Measurements from ENCODE around the gene CDK15. TPM values are rescaled to one million over a fixed set of nuclear protein-coding genes. Genes with fewer than 3 reads are reported as not detected.

CDK15 gene
- total RNA-seq, 2 donors from 2014 or later = 0.47 to 0.72 TPM

- Histone ChIP-seq H3K9ac (ENCODE audit: low read depth in 2 of 2, low read length in 2 of 2) (no peak overlapping the region), H3K4me1 (no peaks in the 10 kb centered on the region), H3K27me3 (no peaks in the 10 kb centered on the region), H3K9me3 (no peaks in the 10 kb centered on the region), H3K27ac (no peak overlapping the region), H3K4me3 (no peak overlapping the region), H3K36me3 (no peaks in the 10 kb centered on the region)
- TF ChIP-seq CTCF (IDR thresholded peaks at IDR 0.05) = no peak
- DNase-seq = no peak
- intact Hi-C loops (cut with DNase I) = no loop called here
These were observed 31.0 kb upstream of the CDK15 start for GRCh38 chr2:201775326-201775725.

DNA sequence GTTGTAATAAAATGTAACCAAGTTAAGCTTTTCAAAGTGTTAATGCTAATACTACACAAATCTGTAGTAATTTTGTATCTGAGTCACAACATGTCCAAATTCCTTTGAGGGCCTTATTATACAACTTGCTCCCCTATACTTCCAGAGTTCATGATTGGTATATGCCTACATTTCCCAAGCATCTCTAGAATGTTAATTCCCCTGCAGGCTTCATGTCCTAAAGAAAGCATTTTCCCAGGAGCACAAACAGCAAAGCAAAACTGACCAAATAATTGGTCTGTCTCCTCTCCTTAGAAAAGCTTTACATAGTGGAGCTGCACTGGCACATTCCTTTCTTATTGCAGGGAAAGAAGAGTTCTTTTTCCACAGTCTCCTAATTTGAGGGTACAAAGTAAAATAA lies 29.3 kb upstream of the CDK15 start:
- Histone ChIP-seq H3K36me3 (no peaks in the 10 kb centered on the region), H3K9ac (ENCODE audit: low read depth in 2 of 2, low read length in 2 of 2) (no peak overlapping the region), H3K27ac (no peak overlapping the region), H3K4me3 (no peak overlapping the region), H3K4me1 (no peaks in the 10 kb centered on the region), H3K27me3 (no peaks in the 10 kb centered on the region), H3K9me3 (no peaks in the 10 kb centered on the region)
- no peak for DNase-seq
- TF ChIP-seq CTCF (IDR thresholded peaks at IDR 0.05) = no peak
- intact Hi-C loops (cut with DNase I) = no loop called here

DNA sequence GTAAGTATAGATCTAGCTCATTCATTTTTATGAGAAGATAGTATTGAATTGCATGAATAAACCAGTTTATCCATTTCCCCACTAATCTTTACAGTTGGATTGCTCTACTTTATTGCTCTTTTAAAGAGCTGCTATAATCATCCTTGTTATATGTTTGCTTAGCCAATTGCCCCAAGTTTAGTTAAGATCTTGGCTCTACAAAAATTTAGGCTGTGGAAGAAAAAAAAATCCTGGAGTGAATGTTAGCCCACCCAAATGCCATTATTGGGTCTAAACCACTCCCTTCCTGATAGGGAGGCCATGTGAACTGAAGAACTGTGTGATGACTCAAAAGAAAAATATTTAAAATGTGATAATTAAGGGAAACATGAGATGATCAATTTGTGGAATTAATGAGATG lies 28.5 kb upstream of the CDK15 start:
- Histone ChIP-seq H3K9ac (ENCODE audit: low read depth in 2 of 2, low read length in 2 of 2) (no peak overlapping the region), H3K36me3 (no peaks in the 10 kb centered on the region), H3K4me3 (no peak overlapping the region), H3K9me3 (no peaks in the 10 kb centered on the region), H3K4me1 (no peaks in the 10 kb centered on the region), H3K27me3 (no peaks in the 10 kb centered on the region), H3K27ac (no peak overlapping the region)
- DNase-seq = no peak
- intact Hi-C loops (cut with DNase I) = no loop called here
- TF ChIP-seq CTCF (IDR thresholded peaks at IDR 0.05) = no peak

- H3K4me1 ChIP-seq = no peaks in the 10 kb centered on the region
- no peaks in the 10 kb centered on the region for H3K9me3 ChIP-seq
- peak overlapping the region; percentile 75 to 89 for H3K9ac ChIP-seq (ENCODE audit: low read depth in 2 of 2, low read length in 2 of 2)
- intact Hi-C loops (cut with DNase I) = no loop called here
- H3K4me3 ChIP-seq = peak overlapping the region; percentile 94
- peak; percentile 30 for DNase-seq
- H3K27ac ChIP-seq = peak overlapping the region; percentile 69
- no peaks in the 10 kb centered on the region for H3K27me3 ChIP-seq
- TF ChIP-seq CTCF (IDR thresholded peaks at IDR 0.05) = no peak
- no peaks in the 10 kb centered on the region for H3K36me3 ChIP-seq
These were observed 26.2 kb upstream of the CDK15 start for GRCh38 chr2:201779901-201780673.

GRCh38 chr2:201780674-201781493 lies 25.5 kb upstream of the CDK15 start, which contains the start of gene ALS2:
TSS of gene ALS2 (minus strand) at chr2:201780933. CDS start at chr2:201768885, 12,048 bp downstream.
- intact Hi-C loops (cut with DNase I) = no loop called here
- H3K9ac ChIP-seq (ENCODE audit: low read depth in 2 of 2, low read length in 2 of 2) = peak within 1 kb of the TSS; percentile 75 to 89
- no peaks in the 10 kb centered on the region for H3K36me3 ChIP-seq
- peak; percentile 98 for DNase-seq
- no peak for TF ChIP-seq CTCF (IDR thresholded peaks at IDR 0.05)
- H3K4me3 ChIP-seq = peak within 1 kb of the TSS; percentile 94
- no peaks in the 10 kb centered on the region for H3K27me3 ChIP-seq
- H3K9me3 ChIP-seq = no peaks in the 10 kb centered on the region
- H3K27ac ChIP-seq = peak within 1 kb of the TSS; percentile 69
- H3K4me1 ChIP-seq = no peaks in the 10 kb centered on the region
